ENCODE measurements around the gene TIGD1.

Gene TIGD1

GRCh38 chr2:232569541-232569940 lies 19.2 kb upstream of the TIGD1 start:
- DNase-seq = no peak

- DNase-seq = no peak
These were observed 17.8 kb upstream of the TIGD1 start for GRCh38 chr2:232568161-232568560.

GRCh38 chr2:232567721-232568120 lies 17.4 kb upstream of the TIGD1 start:
- DNase-seq = no peak

DNA sequence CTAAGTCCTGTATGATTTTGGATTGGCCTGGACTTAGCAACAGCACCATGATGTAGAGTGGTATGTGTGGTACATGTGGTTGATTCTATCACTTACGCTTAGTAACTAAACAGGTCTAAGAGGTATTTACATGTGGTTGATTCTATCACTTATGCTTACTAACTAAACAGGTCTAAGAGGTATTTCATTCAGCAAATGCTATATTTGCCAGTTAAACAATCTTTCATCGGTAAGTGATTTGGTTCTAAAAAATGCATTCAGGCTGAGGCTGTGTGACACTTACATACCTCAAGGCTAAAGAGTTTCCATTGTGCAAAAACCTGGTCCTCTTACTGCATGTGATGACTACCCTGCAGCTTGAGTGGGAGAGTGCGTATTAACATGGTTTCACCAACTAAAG lies 13.2 kb upstream of the TIGD1 start:
- DNase-seq = no peak

GRCh38 chr2:232562515-232563151 lies 12.3 kb upstream of the TIGD1 start:
- no peak for DNase-seq

GRCh38 chr2:232556426-232556825 lies 6.1 kb upstream of the TIGD1 start:
- DNase-seq = no peak

DNA sequence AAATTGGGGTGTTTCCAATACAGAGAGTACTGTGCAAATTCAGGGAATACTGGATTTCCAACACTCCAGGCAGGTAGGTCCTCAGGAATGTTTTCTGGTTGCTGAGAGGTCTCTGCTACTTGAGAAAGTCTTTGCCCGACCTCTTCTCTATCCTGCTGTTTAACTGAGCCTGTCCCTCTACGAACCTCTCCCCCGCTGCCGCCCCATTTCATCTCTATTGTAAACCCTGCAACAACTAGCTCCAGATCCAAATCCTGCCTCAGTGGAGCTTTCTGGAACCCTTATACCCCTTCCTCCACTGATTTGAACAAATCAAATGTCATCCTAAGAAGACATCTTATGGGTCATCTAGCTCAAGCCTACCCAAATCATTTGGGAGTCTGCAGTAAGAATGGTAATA lies 1.4 kb upstream of the TIGD1 start:
- no peak for DNase-seq

DNA sequence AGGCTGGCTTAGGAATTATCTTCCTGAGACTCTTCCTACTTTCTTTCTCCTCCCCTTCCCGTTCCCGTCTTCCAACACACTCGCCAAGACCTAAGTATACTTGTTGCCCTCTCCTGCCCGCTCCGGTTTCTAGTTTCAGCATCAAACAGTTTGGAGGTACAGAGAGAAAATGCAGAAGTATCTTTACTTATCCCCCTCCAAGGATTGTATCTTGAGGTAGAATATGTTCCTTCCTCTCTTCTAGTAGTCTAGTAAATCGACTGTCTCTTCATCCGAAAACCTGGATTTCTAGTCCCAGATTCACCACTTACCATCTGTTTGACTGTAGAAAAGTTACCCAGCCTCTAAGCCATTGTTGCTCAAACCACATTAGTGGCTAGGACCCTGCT lies 887 bp upstream of the TIGD1 start:
- no peak for DNase-seq

DNA sequence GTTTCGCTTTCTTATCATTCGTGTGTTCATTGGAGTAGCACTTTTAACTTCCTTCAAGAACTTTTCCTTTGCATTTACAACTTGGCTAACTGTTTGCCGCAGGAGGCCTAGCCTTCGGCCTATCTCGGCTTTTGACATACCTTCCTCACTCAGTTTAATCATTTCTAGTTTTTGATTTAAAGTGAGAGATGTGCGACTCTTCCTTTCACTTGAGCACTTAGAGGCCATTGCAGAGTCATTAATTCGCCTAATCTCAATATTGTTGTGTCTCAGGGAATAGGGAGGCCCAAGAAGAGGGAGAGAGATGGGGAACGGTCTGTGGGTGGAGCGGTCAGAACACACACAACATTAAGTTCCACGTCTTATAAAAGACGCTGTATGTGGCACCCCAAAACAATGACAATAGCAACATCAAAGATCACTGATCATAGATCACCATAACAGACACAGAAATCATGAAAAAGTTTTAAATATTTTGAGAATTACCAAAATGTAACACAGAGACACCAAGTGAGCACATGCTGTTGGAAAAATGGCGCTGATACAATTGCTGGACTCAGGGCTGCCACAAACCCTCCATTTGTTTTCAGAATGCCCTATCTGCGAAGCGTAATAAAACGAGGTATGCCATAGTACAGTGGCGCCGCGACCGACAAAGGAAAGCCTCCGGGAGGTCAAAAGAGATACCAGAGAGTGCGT lies 553 bp downstream of the TIGD1 start:
- DNase-seq = no peak

DNA sequence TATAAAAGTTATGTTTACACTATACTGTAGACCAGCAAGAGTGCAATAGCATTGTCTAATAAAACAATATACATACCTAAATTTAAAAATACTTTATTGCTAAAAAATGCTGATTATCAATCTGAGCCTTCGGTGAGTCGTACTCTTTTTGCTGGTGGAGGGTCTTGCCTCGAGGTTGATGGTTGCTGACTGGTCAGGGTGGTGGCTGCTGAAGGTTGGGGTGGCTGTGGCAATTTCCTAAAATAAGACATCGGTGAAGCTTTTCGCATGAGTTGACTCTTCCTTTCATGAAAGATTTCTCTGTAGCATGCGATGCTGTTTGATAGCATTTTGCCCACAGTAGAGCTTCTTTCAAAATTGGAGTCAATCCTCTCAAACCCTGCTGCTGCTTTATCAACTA lies 2.4 kb downstream of the TIGD1 start:
- DNase-seq = no peak

DNA sequence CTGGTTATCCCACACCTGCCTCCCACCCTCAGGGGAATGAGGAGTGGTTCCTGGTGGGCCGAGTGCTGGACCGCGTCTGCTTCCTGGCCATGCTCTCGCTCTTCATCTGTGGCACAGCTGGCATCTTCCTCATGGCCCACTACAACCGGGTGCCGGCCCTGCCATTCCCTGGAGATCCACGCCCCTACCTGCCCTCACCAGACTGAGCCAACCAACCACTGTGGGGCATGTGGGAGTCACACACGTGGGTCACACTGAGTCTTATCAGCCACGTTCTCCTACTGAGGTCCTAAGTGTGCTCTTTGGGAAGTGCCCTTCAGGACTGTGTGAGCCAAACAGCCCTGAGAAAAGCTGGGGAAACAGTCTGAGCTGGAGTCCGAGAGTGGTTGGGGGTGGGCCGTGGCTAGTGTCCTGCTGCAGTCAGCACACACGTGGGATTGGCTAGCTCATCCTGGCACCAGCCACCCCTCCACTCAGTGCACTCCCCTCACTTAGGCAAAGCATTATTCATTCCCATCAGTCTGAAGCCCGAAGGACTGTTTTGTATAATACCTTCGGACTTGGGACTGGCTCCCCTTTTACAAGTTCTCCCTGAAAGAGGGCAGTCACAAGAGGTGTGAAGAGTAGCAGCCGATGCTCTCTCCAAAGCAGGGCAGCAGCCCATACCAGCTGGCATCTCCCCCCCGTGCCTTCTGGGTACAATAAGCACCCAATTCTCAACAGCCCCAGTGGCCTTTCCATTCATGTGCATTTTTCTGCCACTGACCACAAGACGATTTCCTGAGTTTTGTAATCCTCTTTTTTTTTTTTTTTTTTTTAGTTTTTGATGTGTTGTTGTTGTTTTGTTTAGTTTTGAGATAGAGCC lies 4.6 kb downstream of the TIGD1 start:
- DNase-seq = no peak

- no peak for DNase-seq
These were observed 5.7 kb downstream of the TIGD1 start for GRCh38 chr2:232544674-232545073.

DNA sequence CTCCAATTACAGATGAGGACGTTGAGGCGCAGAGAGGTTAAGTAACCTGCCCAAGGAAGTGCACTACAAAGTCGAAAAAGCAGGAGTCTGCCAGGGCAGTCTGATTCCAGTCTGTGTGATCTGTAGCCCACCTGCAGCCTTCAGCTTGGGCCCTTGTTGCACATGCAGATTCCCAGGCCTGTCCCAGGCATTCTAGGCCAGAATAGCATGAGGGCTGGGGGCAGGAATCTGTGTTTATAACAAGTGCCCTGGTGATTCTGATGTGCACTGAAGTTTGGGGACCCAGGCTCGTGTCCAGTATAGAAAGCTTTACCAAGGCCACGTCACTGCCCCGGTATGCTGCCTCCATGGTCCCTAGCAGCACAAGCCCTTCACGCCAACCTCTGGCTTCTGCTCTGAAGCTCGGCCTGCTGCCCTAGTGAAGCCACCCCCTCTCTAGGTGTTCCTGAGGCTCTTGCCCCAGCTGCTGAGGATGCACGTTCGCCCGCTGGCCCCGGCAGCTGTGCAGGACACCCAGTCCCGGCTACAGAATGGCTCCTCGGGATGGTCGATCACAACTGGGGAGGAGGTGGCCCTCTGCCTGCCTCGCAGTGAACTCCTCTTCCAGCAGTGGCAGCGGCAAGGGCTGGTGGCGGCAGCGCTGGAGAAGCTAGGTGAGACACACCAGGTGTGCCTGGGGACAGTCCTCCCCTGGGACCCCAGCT lies 6.3 kb downstream of the TIGD1 start:
- no peak for DNase-seq

DNA sequence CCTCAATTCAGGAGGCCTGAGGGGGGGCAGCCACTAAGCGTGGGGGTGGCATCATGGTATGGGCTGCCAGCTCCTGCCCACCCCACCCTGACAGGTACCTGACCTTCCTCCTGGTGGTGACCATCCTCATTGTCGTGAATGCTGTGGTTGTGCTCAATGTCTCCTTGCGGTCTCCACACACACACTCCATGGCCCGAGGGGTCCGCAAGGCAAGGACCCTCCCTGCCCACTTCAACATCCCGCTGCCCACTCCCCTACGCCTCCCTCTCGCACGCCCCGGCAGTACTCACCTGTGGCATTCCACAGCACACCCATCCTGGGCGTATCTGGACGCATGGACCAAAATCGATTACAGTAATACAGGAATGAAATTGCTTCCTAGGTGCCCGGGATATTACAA lies 6.9 kb downstream of the TIGD1 start:
- no peak for DNase-seq

DNA sequence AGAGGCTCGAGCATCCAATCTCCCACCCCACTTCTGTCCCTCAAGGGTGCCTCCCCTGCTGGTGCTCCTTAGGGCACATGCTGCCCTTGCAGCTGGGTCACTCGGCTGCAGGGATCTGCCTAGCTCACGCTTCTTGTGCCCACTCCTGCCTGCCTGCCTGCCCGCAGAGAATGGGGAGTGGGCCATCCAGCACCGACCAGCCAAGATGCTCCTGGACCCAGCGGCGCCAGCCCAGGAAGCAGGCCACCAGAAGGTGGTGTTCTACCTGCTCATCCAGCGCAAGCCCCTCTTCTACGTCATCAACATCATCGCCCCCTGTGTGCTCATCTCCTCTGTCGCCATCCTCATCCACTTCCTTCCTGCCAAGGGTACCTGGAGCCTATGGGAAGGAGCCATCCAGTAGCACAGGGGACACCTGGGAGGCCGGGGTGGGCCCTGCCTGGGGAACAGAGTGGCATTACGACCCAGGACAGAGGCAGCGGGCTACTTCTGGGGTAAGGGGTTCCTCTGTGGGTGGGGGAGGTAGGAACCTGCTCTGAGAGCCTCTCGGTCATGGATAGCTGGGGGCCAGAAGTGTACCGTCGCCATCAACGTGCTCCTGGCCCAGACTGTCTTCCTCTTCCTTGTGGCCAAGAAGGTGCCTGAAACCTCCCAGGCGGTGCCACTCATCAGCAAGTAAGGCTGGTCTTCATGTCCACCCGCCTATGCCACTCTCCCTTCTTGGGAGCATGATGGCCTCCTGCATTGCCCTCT lies 7.5 kb downstream of the TIGD1 start:
- DNase-seq = no peak

DNA sequence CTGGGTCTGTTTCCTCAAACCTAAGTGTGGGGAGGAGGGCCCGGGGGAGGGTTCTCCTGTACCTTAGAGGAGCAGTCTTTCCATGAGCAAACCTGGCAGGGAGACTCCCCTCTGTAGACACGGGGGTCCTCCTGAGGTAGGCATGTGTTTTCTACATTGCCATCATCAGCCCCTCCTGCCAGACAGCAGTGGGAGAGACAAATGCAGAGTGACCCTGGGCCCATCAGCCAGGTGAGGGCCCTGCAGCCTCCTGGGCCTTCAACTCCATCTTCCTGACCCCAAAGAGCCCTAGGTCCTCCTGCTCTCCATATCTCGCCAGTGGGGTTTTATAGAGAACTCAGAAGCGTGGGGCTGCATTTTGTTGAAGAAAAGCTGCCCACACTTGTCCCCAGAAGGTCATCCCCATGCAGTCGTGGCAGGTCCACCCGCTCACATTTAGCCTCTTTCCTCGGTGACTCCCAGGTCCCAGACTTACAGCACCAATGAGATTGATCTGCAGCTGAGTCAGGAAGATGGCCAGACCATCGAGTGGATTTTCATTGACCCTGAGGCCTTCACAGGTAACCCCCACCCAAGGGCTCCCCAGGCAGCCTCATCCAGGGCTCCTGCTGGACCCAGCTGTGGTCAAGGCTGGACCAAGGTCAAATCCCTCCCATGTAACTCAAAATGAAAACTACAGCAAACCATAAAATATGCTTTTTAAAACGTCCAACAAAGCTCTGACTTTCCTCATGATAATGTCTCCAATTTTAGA lies 8.2 kb downstream of the TIGD1 start:
- DNase-seq = no peak

DNA sequence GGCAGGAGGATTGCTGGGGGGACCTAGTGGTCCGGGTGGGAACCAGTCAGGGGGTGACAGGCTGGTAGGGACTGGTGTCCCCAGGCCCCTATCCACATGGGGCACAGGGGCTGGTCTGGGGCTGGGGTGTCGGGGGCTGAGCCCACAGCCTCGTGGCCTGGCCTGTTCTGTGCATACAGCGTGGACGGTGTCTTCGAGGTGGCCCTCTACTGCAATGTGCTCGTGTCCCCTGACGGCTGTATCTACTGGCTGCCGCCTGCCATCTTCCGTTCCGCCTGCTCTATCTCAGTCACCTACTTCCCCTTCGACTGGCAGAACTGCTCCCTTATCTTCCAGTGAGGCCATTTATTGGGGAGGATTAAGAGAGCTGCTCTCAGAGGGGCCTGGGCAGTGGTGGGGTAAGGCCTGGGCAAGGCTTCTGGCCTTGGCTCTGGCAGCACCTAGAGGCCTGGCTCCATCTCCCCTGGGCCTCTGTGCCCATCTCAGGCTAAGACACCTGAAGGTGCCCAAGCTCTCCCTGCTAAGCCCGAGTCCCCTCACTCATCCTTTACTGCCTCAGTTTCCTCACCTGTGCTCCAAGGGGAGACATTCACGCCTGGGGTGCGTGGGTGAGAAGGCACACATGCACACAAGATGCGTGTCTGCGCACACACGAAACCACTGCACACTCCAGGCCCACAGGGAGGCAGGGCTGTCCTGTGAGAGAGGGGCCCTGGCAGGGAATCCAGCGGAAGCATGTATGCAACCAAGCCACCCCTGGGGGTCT lies 9.0 kb downstream of the TIGD1 start:
- no peak for DNase-seq

DNA sequence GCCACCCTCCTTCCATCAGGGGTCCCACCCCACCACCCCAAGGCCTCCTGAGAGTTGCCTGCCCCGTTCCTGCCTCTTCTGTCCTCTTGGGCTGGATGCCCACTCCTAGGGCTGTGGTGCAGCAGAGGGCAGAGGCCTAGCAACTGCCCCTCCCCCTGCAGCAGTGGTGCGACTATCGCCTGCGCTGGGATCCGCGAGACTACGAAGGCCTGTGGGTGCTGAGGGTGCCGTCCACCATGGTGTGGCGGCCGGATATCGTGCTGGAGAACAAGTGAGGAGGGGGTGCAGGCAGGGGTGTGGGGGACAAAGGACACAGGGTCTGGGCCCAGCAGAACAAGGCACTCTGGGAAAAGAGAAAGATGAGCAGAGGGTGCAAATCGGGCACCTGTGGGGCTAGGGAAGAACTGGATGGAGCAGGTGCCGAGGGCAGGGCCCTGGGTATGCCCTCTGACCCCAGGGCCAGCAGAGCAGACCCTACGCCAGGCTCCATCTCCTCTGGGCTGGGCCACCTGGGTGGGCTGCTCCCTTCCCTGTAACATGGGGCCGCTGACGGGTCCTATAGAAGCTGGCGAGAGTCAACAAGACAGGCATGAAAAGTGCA lies 9.8 kb downstream of the TIGD1 start:
- DNase-seq = no peak

- no peak for DNase-seq
These were observed 10.8 kb downstream of the TIGD1 start, which contains the start of gene CHRNG for GRCh38 chr2:232539298-232540231. CHRNG (plus strand) TSS chr2:232539692; CDS start chr2:232539748, 56 bp downstream.
